Measurements from ENCODE around the gene NANS. TPM values are rescaled to one million over a fixed set of nuclear protein-coding genes. Genes with fewer than 3 reads are reported as not detected.
"Not testable (repeated sequence)": the region's sequence is repeated elsewhere in the genome, so short reads cannot be mapped to it uniquely, and the experiment has no call there.

The NANS gene
- total RNA-seq, 2 donors from 2014 or later, result 38.1 to 44.9 TPM

DNA sequence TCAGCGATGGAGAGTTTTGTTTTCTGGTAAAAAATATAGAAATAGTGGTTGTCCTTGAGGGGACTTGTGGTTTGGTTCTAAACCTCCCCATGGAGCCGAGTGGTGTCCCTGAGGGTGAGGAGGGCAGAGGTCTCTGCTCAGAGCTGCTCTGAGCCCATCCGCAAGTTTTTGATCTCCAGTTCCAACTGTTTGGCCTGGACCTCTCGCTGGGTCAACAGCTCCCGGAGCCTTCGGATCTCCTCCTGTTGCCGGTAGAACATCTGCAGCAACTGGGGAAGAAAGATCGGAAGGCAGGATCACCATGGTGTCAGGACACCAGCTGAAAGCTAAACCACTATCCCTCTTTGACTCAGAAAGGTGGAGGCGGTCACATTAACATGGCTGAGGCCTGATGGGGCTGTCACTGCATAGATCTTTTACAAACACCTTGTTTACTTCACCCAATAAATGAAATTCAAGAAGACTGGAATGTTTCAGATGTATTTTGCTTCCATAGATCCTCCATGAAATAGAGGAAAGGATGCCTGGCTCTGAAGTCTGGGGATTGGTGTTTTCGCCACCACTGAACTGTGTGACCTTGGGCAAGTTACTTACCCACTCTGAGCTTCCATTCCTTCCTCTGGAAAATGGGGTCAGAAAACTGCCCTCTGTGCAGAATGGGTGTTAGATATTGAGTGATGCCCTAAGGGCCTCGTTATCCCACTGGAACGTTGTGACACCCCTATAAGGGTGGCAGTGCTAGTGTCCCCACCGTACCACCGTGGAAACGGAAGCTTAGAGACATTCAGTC is 68.3 kb downstream of the NANS start:
- no peaks in the 10 kb centered on the region for H3K36me3 Mint-ChIP-seq (ENCODE audit: low read depth)
- no peak overlapping the region for H3K4me3 Mint-ChIP-seq
- H3K27ac Mint-ChIP-seq, result no peak overlapping the region
- H3K9me3 ChIP-seq (ENCODE audit: control insufficient read depth, low read length, poor library complexity, severe bottlenecking), result no peaks in the 10 kb centered on the region
- H3K27me3 Mint-ChIP-seq, result no peaks in the 10 kb centered on the region
- H3K4me1 Mint-ChIP-seq, result peaks cover 26% of the 10 kb centered on the region
- no peak for ATAC-seq
- DNase-seq, result no peak

DNA sequence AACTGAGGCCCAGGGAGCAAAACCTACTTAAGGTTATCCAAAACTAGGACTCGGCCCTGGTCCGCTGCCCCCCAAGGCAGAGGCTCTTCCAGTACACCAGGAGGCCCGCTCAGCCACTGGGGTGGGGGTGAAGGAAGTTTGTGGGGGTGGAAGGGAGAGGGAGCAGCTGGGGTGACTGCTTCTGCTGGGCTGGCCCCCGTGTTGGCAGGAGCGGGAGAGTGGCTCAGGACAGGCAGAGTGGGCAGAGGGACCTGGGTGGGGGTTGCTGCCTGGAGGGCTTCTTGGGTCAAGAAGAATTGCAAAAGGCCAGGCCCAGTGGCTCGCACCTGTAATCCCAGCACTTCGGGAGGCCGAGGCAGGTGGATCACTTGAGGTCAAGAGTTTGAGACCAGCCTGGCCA is 70.7 kb downstream of the NANS start:
- Mint-ChIP-seq H3K4me1 (peaks cover 11% of the 10 kb centered on the region), H3K36me3 (ENCODE audit: low read depth) (no peaks in the 10 kb centered on the region), H3K4me3 (no peak overlapping the region), H3K27ac (peak overlapping the region; percentile 27), H3K27me3 (no peaks in the 10 kb centered on the region)
- DNase-seq, result no peak
- H3K9me3 ChIP-seq (ENCODE audit: control insufficient read depth, low read length, poor library complexity, severe bottlenecking), result no peaks in the 10 kb centered on the region
- ATAC-seq, result no peak

DNA sequence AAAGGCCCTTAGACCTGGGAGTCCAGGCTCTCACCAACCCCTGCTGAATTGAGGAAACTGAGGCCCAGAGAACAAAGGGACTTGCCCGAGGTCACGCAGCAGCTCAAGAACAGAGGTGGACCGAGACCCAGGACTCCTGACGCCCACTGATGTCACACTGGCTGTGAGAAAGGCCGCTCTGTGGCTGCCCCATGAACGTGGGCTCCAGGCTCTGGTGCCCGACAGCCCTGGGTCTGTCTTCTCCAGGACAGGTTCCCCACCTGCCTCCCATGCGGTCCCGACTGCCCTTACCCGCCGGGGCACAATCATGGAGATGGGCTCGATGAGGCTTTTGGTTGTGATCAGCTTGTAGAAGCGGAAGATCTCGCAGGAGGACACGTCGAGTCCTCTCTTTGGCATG is 71.8 kb downstream of the NANS start:
- DNase-seq, result no peak
- no peak overlapping the region for H3K27ac Mint-ChIP-seq
- no peak overlapping the region for H3K4me3 Mint-ChIP-seq
- H3K4me1 Mint-ChIP-seq, result peaks cover 11% of the 10 kb centered on the region
- H3K27me3 Mint-ChIP-seq, result no peaks in the 10 kb centered on the region
- H3K36me3 Mint-ChIP-seq (ENCODE audit: low read depth), result no peaks in the 10 kb centered on the region
- no peak for ATAC-seq
- no peaks in the 10 kb centered on the region for H3K9me3 ChIP-seq (ENCODE audit: control insufficient read depth, low read length, poor library complexity, severe bottlenecking)

DNA sequence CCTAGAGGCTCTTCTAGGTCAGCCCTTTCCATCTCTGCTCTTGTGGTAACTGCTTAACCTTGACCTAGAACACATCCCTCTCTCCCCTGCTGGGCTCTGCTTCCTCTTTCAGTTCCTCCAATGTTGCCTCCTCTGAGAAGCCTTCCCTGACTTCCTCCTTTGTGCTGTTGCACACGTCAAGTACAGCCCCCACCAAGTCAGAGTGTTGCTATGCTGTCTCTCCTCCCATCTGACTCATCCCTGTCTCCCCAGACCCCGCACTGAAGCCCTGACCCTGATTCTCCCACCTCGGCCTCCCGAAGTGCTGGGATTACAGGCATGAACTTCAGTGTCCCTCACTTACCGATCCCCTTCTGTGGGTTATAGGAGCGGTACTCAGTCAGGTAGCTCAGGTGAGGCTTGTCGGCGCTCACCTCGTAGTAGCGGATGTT is 72.9 kb downstream of the NANS start:
- Mint-ChIP-seq H3K27me3 (no peaks in the 10 kb centered on the region), H3K4me3 (no peak overlapping the region), H3K27ac (peak overlapping the region; percentile 90), H3K36me3 (ENCODE audit: low read depth) (peaks cover 2% of the 10 kb centered on the region), H3K4me1 (peaks cover 14% of the 10 kb centered on the region)
- no peaks in the 10 kb centered on the region for H3K9me3 ChIP-seq (ENCODE audit: control insufficient read depth, low read length, poor library complexity, severe bottlenecking)
- ATAC-seq (peak; percentile 72), DNase-seq (no peak)

DNA sequence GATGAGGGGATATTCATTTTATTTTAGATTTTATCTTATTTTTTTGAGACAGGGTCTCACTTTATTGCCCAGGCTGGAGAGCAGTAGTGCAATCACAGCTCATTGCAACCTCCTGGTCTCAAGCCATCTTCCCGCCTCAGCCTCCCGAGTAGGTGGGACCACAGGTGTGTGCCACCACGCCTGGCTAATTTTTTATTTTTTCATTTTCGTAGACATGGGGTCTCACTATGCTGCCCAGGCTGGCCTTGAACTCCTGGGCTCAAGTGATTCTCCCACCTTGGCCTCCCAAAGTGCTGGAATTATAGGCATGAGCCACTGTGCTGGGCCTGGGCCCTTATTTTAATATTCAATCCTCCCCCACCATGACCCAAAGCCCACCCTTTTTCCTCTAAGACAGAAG is 73.5 kb downstream of the NANS start:
- not testable (repeated sequence) for H3K9me3 ChIP-seq (ENCODE audit: control insufficient read depth, low read length, poor library complexity, severe bottlenecking); H3K4me3 Mint-ChIP-seq; DNase-seq; H3K27me3 Mint-ChIP-seq; ATAC-seq; H3K36me3 Mint-ChIP-seq (ENCODE audit: low read depth)
- peak overlapping the region; percentile 90 for H3K27ac Mint-ChIP-seq
- H3K4me1 Mint-ChIP-seq, result peaks cover 16% of the 10 kb centered on the region

DNA sequence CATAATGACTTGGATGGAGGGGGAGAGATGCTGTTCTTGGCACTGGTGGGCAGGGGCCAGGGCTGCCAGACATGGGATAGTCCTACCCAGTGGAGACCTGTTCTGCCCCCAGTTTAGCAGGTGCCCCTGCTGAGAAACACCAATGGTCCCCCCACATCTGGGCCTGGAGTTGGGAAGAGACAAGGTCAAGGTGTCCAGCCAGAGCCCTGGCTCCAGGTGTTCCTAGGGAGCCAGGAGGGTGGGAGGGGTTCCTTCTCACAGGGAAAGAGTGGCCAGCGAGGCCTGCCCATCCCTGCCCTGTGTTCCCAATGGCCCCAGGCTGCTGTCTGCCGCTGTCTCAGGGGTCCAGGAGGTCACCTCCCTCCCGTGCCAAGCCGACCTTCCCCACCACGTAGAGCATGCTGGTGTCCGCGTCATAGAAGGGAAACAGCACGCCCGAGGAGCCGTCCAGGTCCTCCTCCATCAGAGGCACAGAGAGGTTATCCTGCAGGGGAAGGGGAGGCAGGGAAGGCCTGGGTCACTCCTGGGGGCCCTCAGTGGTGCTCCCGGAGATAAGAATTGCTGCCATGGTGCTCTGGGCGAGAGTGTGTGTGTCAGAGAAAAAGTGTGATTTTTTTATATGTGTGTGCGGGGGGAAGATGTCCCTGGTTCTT is 74.2 kb downstream of the NANS start:
- no peak for ATAC-seq
- no peak for DNase-seq
- no peaks in the 10 kb centered on the region for H3K27me3 Mint-ChIP-seq
- peaks cover 2% of the 10 kb centered on the region for H3K36me3 Mint-ChIP-seq (ENCODE audit: low read depth)
- peak overlapping the region; percentile 90 for H3K27ac Mint-ChIP-seq
- no peak overlapping the region for H3K4me3 Mint-ChIP-seq
- no peaks in the 10 kb centered on the region for H3K9me3 ChIP-seq (ENCODE audit: control insufficient read depth, low read length, poor library complexity, severe bottlenecking)
- peaks cover 16% of the 10 kb centered on the region for H3K4me1 Mint-ChIP-seq

DNA sequence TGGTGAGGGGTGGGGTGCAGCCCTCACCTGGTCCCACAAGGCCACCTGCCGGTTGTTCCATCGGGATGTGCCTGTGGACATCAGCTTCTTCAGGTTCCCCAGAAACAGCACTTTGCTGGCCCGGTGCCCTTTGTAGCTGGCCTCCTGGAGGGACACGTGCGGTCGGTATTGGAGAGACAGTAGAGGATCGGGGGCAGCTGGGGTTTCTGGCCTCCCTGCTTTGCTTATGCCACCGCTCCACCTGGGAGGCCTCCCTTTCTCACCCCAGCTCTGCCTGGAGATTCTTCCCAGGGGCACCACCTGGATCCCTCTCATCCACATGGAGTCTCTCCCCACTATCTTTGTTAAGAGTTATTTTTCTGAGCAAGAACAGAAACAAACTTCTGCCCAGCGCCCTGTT is 75.6 kb downstream of the NANS start:
- DNase-seq (no peak), ATAC-seq (no peak)
- peaks cover 16% of the 10 kb centered on the region for H3K4me1 Mint-ChIP-seq
- H3K27me3 Mint-ChIP-seq, result no peaks in the 10 kb centered on the region
- H3K4me3 Mint-ChIP-seq, result no peak overlapping the region
- H3K36me3 Mint-ChIP-seq (ENCODE audit: low read depth), result peaks cover 2% of the 10 kb centered on the region
- H3K9me3 ChIP-seq (ENCODE audit: control insufficient read depth, low read length, poor library complexity, severe bottlenecking), result no peaks in the 10 kb centered on the region
- no peak overlapping the region for H3K27ac Mint-ChIP-seq

Other genes starting within 250 kb of the NANS start
- gene FOXE1, start 203.5 kb upstream of the NANS start, total RNA-seq, result under 1 TPM in 1 of 2 donors, not detected in 1; 0.08 TPM
- gene TRMO, start 134.2 kb upstream of the NANS start, total RNA-seq, result 10 to 100 TPM; 41.2 to 46.3 TPM
- gene HEMGN, start 118.6 kb upstream of the NANS start, total RNA-seq, result 1 to 10 TPM; 1.3 to 9.0 TPM
- 100 to 1,000 TPM; 143 to 158 TPM for gene ANP32B, start 73.4 kb upstream of the NANS start, total RNA-seq
- 10 to 100 TPM; 63.8 to 64.6 TPM for gene TRIM14, start 62.5 kb downstream of the NANS start, total RNA-seq
- 10 to 100 TPM; 13.9 to 16.6 TPM for gene CORO2A, start 135.9 kb downstream of the NANS start, total RNA-seq
- 1 to 10 TPM; 7.8 to 8.2 TPM for gene TBC1D2, start 198.9 kb downstream of the NANS start, total RNA-seq